Karpas-422 (cell line): ENCODE results near the gene SLC28A2. TPM values are rescaled to one million over a fixed set of nuclear protein-coding genes. Genes with fewer than 3 reads are reported as not detected.
"Not testable (repeated sequence)": the region's sequence is repeated elsewhere in the genome, so short reads cannot be mapped to it uniquely, and the experiment has no call there.

ENCODE experiments used
- DNase-seq: peaks from one replicate; pipeline ENCODE4 v3.0.0-alpha.2; 2015
- H2AFZ ChIP-seq: fragments of 200-600 bp; sonication (generic); 2 replicates; pipeline ENCODE4 v1.6.1; 2014; ENCODE audit warnings: antibody characterized with exemption, low read length, mixed read lengths
- H3K27ac ChIP-seq: fragments of 200-600 bp; sonication (generic); 2 replicates; pipeline ENCODE4 v1.5.1; 2014; ENCODE audit warnings: mild to moderate bottlenecking, low read length, moderate library complexity
- H3K27me3 ChIP-seq: fragments of 200-600 bp; sonication (generic); 2 replicates; pipeline ENCODE4 v1.6.1; 2014; ENCODE audit warnings: low read length, mixed read lengths
- H3K36me3 ChIP-seq: fragments of 200-600 bp; sonication (generic); 2 replicates; pipeline ENCODE4 v1.6.1; 2014; ENCODE audit warnings: low read length, mixed read lengths; ENCODE audit not compliant: insufficient read depth
- H3K4me1 ChIP-seq: fragments of 200-600 bp; sonication (generic); 2 replicates; pipeline ENCODE4 v1.6.1; 2014; ENCODE audit warnings: mild to moderate bottlenecking, low read length, mixed read lengths
- H3K4me2 ChIP-seq: fragments of 200-600 bp; sonication (generic); 2 replicates; pipeline ENCODE4 v1.6.1; 2014; ENCODE audit warnings: low read length, low read depth, mild to moderate bottlenecking; ENCODE audit not compliant: poor library complexity, severe bottlenecking
- H3K4me3 ChIP-seq: fragments of 200-600 bp; sonication (generic); 2 replicates; pipeline ENCODE4 v1.5.1; 2014; ENCODE audit warnings: mild to moderate bottlenecking, antibody characterized with exemption, low read length, mixed read lengths
- H3K79me2 ChIP-seq: fragments of 200-600 bp; sonication (generic); 2 replicates; pipeline ENCODE4 v1.6.1; 2014; ENCODE audit warnings: mild to moderate bottlenecking, low read length, mixed read lengths
- H3K9ac ChIP-seq: fragments of 200-600 bp; sonication (generic); 2 replicates; pipeline ENCODE4 v1.6.0; 2014; ENCODE audit warnings: low read length
- H3K9me2 ChIP-seq: fragments of 200-600 bp; sonication (generic), shearing (Covaris generic); replicated peaks from 2 replicates; pipeline ENCODE4 v1.6.0; 2014; ENCODE audit warnings: mild to moderate bottlenecking, low read length, moderate library complexity; ENCODE audit not compliant: insufficient read depth
- H3K9me3 ChIP-seq: fragments of 300-700, 200-600 bp; sonication (generic); 2 replicates; pipeline ENCODE4 v1.6.1; 2014; ENCODE audit warnings: low read length, mixed read lengths
- H4K20me1 ChIP-seq: fragments of 200-600 bp; sonication (generic); 2 replicates; pipeline ENCODE4 v1.6.1; 2014; ENCODE audit warnings: mild to moderate bottlenecking, antibody characterized with exemption, low read length, low read depth; ENCODE audit not compliant: insufficient read depth
- total RNA-seq: library from RNA; depleted of rRNA; stranded (reverse); fragments of >200 nt; shearing (Covaris generic); gene quantifications from 2 replicates; pipeline ENCODE4 v1.2.3, GENCODE V29; 2014; ENCODE audit warnings: low replicate concordance

Gene SLC28A2
- total RNA-seq, 1 experiment from 2014 or later, result not detected

GRCh38 chr15:45228931-45229330, 23.1 kb upstream of the SLC28A2 start:
- H3K4me1 ChIP-seq, result no peaks in the 10 kb centered on the region
- H4K20me1 ChIP-seq, result no peaks in the 10 kb centered on the region
- H3K9me3 ChIP-seq, result 0 out of 2 replicates have a peak, but pooled peaks cover 3% of the 10 kb centered on the region
- no peak for DNase-seq
- no peaks in the 10 kb centered on the region for H3K79me2 ChIP-seq
- no peak overlapping the region for H3K27ac ChIP-seq
- no peaks in the 10 kb centered on the region for H3K36me3 ChIP-seq
- H3K27me3 ChIP-seq, result no peaks in the 10 kb centered on the region
- H3K9me2 ChIP-seq, result no peaks in the 10 kb centered on the region
- H3K4me3 ChIP-seq, result no peak overlapping the region
- no peak overlapping the region for H2AFZ ChIP-seq
- no peak overlapping the region for H3K4me2 ChIP-seq
- H3K9ac ChIP-seq, result no peak overlapping the region

- Histone ChIP-seq H3K4me3 (no peak overlapping the region), H3K79me2 (no peaks in the 10 kb centered on the region), H3K27ac (no peak overlapping the region), H3K27me3 (no peaks in the 10 kb centered on the region), H3K9me3 (0 out of 2 replicates have a peak, but pooled peaks cover 3% of the 10 kb centered on the region), H3K9ac (no peak overlapping the region), H3K36me3 (no peaks in the 10 kb centered on the region), H3K4me2 (no peak overlapping the region), H2AFZ (no peak overlapping the region), H3K4me1 (no peaks in the 10 kb centered on the region), H3K9me2 (no peaks in the 10 kb centered on the region), H4K20me1 (no peaks in the 10 kb centered on the region)
- DNase-seq, result no peak
These were observed 21.6 kb upstream of the SLC28A2 start for GRCh38 chr15:45230245-45230965.

- H3K9me2 ChIP-seq, result no peaks in the 10 kb centered on the region
- no peak overlapping the region for H2AFZ ChIP-seq
- no peak for DNase-seq
- H3K9me3 ChIP-seq, result 0 out of 2 replicates have a peak, but pooled peaks cover 3% of the 10 kb centered on the region
- H3K79me2 ChIP-seq, result no peaks in the 10 kb centered on the region
- no peaks in the 10 kb centered on the region for H3K27me3 ChIP-seq
- no peak overlapping the region for H3K4me2 ChIP-seq
- H3K36me3 ChIP-seq, result no peaks in the 10 kb centered on the region
- no peak overlapping the region for H3K9ac ChIP-seq
- no peaks in the 10 kb centered on the region for H3K4me1 ChIP-seq
- H3K4me3 ChIP-seq, result no peak overlapping the region
- no peak overlapping the region for H3K27ac ChIP-seq
- H4K20me1 ChIP-seq, result no peaks in the 10 kb centered on the region
These were observed 20.9 kb upstream of the SLC28A2 start for GRCh38 chr15:45231132-45231531.

DNA sequence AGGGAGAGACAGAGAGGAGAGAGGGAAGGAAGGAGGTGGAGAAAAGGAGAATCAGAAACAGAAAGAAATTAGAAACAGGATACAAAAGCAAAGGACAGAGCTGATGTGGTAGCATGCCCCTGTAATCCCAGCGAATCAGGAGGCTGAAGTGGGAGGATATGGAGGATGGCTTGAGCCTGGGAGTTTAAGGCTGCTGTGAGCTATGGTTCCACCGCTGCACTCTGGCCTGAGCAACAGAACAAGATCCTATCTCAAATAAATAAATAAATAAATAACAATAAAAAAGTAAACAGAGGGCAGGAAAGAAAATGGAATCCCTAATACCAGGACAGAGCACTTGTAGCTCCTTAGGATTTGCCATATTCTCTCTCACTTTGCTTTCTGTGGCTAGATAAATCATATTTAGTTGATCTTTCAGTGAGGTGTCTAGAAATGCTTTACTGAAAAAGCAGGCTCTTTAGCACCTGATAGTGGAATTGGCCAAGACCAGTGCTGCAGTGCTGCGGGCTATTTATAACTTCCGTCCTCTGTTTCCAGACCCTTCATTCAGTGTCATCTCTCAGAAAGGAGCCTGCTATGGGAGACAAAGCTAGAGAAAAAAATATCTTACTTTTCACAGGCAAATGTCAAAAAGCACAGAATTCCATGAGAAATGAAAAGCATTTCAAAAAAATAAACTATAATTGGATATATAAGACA, 20.0 kb upstream of the SLC28A2 start:
- Histone ChIP-seq H2AFZ (no peak overlapping the region), H4K20me1 (no peaks in the 10 kb centered on the region), H3K36me3 (no peaks in the 10 kb centered on the region), H3K9me3 (0 out of 2 replicates have a peak, but pooled peaks cover 3% of the 10 kb centered on the region), H3K27ac (no peak overlapping the region), H3K9ac (no peak overlapping the region), H3K9me2 (no peaks in the 10 kb centered on the region), H3K4me1 (no peaks in the 10 kb centered on the region), H3K27me3 (no peaks in the 10 kb centered on the region), H3K79me2 (no peaks in the 10 kb centered on the region), H3K4me3 (no peak overlapping the region), H3K4me2 (no peak overlapping the region)
- no peak for DNase-seq

GRCh38 chr15:45234562-45235235, 17.3 kb upstream of the SLC28A2 start:
- Histone ChIP-seq H3K9me2 (no peaks in the 10 kb centered on the region), H3K9me3 (0 out of 2 replicates have a peak, but pooled peaks cover 3% of the 10 kb centered on the region), H3K4me1 (no peaks in the 10 kb centered on the region), H4K20me1 (no peaks in the 10 kb centered on the region), H2AFZ (no peak overlapping the region), H3K27ac (no peak overlapping the region), H3K4me2 (no peak overlapping the region), H3K4me3 (no peak overlapping the region), H3K27me3 (no peaks in the 10 kb centered on the region), H3K36me3 (no peaks in the 10 kb centered on the region), H3K79me2 (no peaks in the 10 kb centered on the region), H3K9ac (no peak overlapping the region)
- no peak for DNase-seq

- H3K4me2 ChIP-seq, H3K4me1 ChIP-seq, H3K79me2 ChIP-seq, H2AFZ ChIP-seq, H3K4me3 ChIP-seq, H3K27ac ChIP-seq, H3K9ac ChIP-seq, H3K27me3 ChIP-seq, H4K20me1 ChIP-seq, DNase-seq, H3K9me2 ChIP-seq, H3K36me3 ChIP-seq: not testable (repeated sequence)
- H3K9me3 ChIP-seq, result peaks cover 12% of the 10 kb centered on the region
These were observed 15.2 kb upstream of the SLC28A2 start for GRCh38 chr15:45236806-45237205.

DNA sequence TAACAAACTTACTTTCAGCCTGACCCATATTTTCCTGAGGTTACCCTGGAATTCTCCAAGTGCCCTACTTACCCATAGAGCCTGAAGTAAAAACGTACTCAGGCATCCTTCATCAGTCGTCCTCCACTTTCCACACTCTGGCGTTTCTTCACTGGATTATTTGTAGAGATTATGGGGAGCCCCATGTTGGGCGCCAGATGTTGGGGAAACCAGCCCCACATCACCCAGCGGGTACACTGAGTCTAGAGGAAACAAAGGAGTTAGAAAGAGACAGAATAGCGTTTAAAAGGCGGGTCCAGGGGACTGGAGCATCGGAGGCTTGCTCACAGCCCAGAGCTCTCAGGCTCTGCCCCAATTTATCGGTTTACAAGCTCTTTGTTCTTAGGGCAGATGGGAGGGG, 9.7 kb upstream of the SLC28A2 start:
- no peaks in the 10 kb centered on the region for H3K36me3 ChIP-seq
- no peak overlapping the region for H3K4me2 ChIP-seq
- H3K27me3 ChIP-seq, result no peaks in the 10 kb centered on the region
- peak; percentile 51 for DNase-seq
- H3K9me3 ChIP-seq, result peaks cover 27% of the 10 kb centered on the region
- H3K79me2 ChIP-seq, result no peaks in the 10 kb centered on the region
- no peaks in the 10 kb centered on the region for H3K4me1 ChIP-seq
- H3K4me3 ChIP-seq, result no peak overlapping the region
- H3K27ac ChIP-seq, result no peak overlapping the region
- no peaks in the 10 kb centered on the region for H3K9me2 ChIP-seq
- no peaks in the 10 kb centered on the region for H4K20me1 ChIP-seq
- H3K9ac ChIP-seq, result no peak overlapping the region
- H2AFZ ChIP-seq, result no peak overlapping the region

DNA sequence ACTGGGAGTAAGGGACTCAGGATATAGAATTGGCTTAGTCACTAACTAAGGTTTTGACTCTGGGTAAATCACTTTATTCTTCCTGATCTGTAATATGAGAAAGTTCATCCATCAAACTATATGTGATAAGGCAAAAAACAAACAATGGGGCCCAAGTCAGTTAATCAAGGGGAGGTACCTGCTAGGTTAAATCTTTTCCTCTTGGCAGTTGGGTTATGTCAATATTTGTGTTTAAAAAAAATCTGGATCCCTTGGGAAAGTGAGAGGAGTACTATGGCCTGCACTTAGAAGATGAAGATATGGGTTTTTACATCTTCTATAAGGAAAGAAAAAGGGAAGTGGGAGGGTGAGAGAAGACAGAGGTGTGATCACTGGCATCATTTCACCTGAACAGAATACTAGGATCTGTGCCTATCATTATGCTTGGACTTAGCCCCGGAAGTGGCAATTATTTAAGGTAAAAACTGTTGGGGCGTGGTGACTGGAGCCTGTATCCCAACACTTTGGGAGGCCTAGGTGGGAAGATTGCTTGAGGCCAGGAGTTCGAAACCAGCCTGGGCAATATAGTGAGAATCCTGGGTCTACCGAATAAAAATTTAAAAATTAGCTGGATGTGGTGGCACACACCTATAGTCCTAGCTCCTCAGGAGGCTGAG, 2.8 kb upstream of the SLC28A2 start:
- Histone ChIP-seq H2AFZ (no peak overlapping the region), H3K4me1 (no peaks in the 10 kb centered on the region), H3K36me3 (no peaks in the 10 kb centered on the region), H3K4me2 (no peak overlapping the region), H3K79me2 (no peaks in the 10 kb centered on the region), H3K9ac (no peak overlapping the region), H3K27me3 (no peaks in the 10 kb centered on the region), H3K4me3 (no peak overlapping the region), H3K27ac (no peak overlapping the region), H4K20me1 (no peaks in the 10 kb centered on the region), H3K9me2 (no peaks in the 10 kb centered on the region), H3K9me3 (peaks cover 5% of the 10 kb centered on the region)
- no peak for DNase-seq
